GM18517 (cell line): ENCODE results near the gene FAHD2A.
"Not testable (repeated sequence)": the region's sequence is repeated elsewhere in the genome, so short reads cannot be mapped to it uniquely, and the experiment has no call there.

Source experiments
- ATAC-seq: cut with Tn5 transposase; IDR thresholded peaks from one replicate; pipeline ENCODE4 v1.9.1; 2021; ENCODE audit warnings: mild to moderate bottlenecking, moderate library complexity; ENCODE audit not compliant: unreplicated experiment

FAHD2A gene

GRCh38 chr2:95375532-95376150 lies 26.9 kb upstream of the FAHD2A start:
- no peak for ATAC-seq

- no peak for ATAC-seq
These were observed 25.9 kb upstream of the FAHD2A start for GRCh38 chr2:95376311-95377215.

- ATAC-seq, result no peak
These were observed 25.0 kb upstream of the FAHD2A start for GRCh38 chr2:95377216-95378123.

GRCh38 chr2:95378281-95378680 lies 24.2 kb upstream of the FAHD2A start:
- not testable (repeated sequence) for ATAC-seq

- ATAC-seq, result no peak
These were observed 23.1 kb upstream of the FAHD2A start for GRCh38 chr2:95379371-95379831.

- ATAC-seq, result no peak
These were observed 22.2 kb upstream of the FAHD2A start for GRCh38 chr2:95380280-95380679.

- ATAC-seq, result no peak
These were observed 21.8 kb upstream of the FAHD2A start for GRCh38 chr2:95380731-95381130.

- no peak for ATAC-seq
These were observed 21.0 kb upstream of the FAHD2A start for GRCh38 chr2:95381212-95382191.

GRCh38 chr2:95382192-95382591 lies 20.3 kb upstream of the FAHD2A start:
- ATAC-seq, result no peak

- ATAC-seq, result no peak
These were observed 19.5 kb upstream of the FAHD2A start for GRCh38 chr2:95382686-95383634.

- ATAC-seq, result no peak
These were observed 18.9 kb upstream of the FAHD2A start for GRCh38 chr2:95383635-95384027.

- ATAC-seq, result no peak
These were observed 17.5 kb upstream of the FAHD2A start for GRCh38 chr2:95384854-95385569.

GRCh38 chr2:95385570-95385984 lies 16.9 kb upstream of the FAHD2A start:
- no peak for ATAC-seq

- ATAC-seq, result no peak
These were observed 16.5 kb upstream of the FAHD2A start for GRCh38 chr2:95386031-95386430.

GRCh38 chr2:95387358-95387757 lies 15.2 kb upstream of the FAHD2A start:
- ATAC-seq, result no peak

- no peak for ATAC-seq
These were observed 14.3 kb upstream of the FAHD2A start for GRCh38 chr2:95388091-95388692.

GRCh38 chr2:95388856-95389244 lies 13.7 kb upstream of the FAHD2A start:
- no peak for ATAC-seq
